NB4 (cell line): ENCODE data around the gene SLC39A12.

Experiments
- CTCF ChIP-seq: IDR thresholded peaks from one replicate; pipeline ENCODE4 v1.5.1; 2012; ENCODE audit warnings: low read depth, low read length
- MYC ChIP-seq: IDR thresholded peaks from 2 replicates; pipeline ENCODE4 v1.6.1; 2011; ENCODE audit warnings: low read depth, low read length
- POLR2A ChIP-seq: IDR thresholded peaks from 2 replicates; pipeline ENCODE4 v1.6.1; 2011; ENCODE audit warnings: mild to moderate bottlenecking; ENCODE audit not compliant: insufficient read length; ENCODE audit errors: extremely low read depth
- TF ChIP-seq, protein P1 (sequence below): IDR thresholded peaks from 2 replicates; pipeline ENCODE4 v1.6.1; 2011; ENCODE audit warnings: low read depth, low read length

DNA sequence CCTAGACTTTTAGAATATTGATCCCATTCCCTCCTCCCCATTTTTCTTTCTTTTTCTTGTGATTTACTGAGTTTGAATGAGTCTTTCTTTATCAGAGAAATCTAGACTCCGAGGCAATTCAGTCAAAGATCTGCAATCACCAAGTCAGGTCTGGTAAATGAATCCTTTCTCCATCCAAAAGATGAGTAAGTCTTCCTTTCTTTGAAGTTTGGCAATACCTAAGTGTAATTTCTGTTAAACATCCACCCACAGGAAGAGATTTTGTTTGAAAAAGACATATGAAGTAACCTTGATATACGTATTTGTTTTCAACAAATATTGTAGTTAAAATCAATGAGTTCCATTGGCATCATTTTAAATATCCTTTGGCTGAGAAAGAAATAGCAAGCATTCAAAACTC is 58.3 kb downstream of the SLC39A12 start:
- TF ChIP-seq POLR2A (no peak), CTCF (no peak), MYC (no peak)
- TF ChIP-seq, protein P1, sequence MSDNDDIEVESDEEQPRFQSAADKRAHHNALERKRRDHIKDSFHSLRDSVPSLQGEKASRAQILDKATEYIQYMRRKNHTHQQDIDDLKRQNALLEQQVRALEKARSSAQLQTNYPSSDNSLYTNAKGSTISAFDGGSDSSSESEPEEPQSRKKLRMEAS, result no peak
